GM12873 (cell line): ENCODE results near the gene UBA5.

ENCODE experiments used
- TF ChIP-seq, protein P1 (sequence below): IDR thresholded peaks from 2 replicates; pipeline ENCODE4 v1.5.1; 2012; ENCODE audit warnings: low read depth, mild to moderate bottlenecking, moderate library complexity, low read length, control low read depth; ENCODE audit not compliant: insufficient read depth; ENCODE audit errors: missing control alignments

UBA5 gene

DNA sequence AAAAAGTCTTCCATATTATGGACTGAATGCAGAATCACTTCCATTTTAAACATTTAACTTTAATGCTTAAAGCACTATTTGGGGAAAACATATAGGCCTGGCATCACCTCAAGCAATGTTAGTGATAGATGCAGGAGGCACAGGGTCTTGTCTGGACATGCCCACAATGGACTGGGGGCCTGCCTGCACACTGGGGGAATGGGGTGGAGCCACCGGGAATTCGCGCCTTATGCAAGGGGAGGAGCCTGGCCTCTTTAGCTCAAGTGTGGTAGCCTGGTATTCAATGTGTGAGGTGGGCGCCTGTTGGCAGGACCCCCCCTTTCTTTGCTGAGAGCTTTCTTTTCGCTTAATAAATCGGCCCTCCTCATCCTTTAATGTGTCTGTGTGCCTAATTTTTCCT lies 33.2 kb upstream of the UBA5 start:
- TF ChIP-seq, protein P1, sequence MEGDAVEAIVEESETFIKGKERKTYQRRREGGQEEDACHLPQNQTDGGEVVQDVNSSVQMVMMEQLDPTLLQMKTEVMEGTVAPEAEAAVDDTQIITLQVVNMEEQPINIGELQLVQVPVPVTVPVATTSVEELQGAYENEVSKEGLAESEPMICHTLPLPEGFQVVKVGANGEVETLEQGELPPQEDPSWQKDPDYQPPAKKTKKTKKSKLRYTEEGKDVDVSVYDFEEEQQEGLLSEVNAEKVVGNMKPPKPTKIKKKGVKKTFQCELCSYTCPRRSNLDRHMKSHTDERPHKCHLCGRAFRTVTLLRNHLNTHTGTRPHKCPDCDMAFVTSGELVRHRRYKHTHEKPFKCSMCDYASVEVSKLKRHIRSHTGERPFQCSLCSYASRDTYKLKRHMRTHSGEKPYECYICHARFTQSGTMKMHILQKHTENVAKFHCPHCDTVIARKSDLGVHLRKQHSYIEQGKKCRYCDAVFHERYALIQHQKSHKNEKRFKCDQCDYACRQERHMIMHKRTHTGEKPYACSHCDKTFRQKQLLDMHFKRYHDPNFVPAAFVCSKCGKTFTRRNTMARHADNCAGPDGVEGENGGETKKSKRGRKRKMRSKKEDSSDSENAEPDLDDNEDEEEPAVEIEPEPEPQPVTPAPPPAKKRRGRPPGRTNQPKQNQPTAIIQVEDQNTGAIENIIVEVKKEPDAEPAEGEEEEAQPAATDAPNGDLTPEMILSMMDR, result no peak

GRCh38 chr3:132628157-132628556 lies 32.0 kb upstream of the UBA5 start:
- TF ChIP-seq, protein P1, result no peak

GRCh38 chr3:132629928-132630327 lies 30.2 kb upstream of the UBA5 start:
- TF ChIP-seq, protein P1, result no peak

DNA sequence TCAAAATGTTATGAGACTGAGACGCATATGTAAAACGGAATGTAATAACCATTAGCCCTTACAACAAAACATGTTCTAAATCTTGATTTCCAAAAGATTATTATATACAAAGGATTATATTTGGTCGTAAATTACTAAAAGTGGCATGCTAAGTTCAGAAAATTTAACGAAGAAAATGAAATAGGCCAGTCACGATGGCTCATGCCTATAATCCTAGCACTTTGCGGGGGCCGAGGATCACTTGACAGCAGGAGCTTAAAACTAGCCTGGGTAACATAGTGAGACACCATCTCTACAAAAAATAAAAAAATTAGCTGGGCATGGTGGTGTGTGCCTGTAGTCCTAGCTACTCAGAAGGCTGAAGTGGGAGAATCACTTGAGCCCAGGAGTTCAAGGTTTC lies 29.5 kb upstream of the UBA5 start:
- TF ChIP-seq, protein P1, result no peak

DNA sequence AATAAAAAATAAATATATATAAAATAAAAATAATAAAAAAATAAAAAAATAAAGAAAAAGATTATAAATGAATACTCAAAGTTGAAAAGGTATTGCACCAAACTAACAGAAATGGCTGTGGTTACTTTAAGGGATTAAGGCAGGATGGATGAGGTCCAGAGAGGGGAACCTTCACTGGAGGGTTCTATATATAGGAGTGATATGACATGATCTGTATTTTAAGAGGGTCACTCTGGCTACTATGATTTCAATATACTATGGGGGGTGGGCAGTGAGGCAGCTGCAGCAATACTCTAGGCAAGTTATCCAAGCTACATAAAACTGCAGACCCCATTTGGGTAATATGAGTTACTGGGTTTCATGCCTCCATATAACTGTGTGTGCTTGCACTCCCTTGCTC lies 25.1 kb upstream of the UBA5 start:
- TF ChIP-seq, protein P1, result no peak

GRCh38 chr3:132637590-132637989 lies 22.5 kb upstream of the UBA5 start:
- TF ChIP-seq, protein P1, result no peak

DNA sequence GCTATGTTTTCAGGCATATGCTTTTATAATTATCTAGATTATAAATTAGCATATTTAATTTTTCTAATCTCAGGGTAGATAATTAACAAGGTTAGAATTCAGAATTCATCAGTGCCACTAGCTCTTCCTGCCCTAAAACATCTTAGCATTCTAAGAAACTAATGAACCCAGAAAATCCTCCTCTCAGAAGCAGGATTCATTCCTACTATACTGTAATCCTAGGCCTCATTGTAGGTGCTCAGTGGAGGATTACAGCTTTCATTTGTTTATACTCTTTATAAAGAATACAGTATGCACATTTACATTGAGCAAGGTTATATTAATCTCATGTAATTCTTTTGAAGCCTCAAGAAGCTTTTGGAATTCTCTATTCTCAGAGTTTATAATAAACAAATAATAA lies 21.4 kb upstream of the UBA5 start:
- TF ChIP-seq, protein P1, result no peak
